CD4-positive, alpha-beta memory T cell (primary cell): ENCODE data around the gene TRAIP. TPM values are rescaled to one million over a fixed set of nuclear protein-coding genes. Genes with fewer than 3 reads are reported as not detected.

ENCODE experiments used
- CTCF ChIA-PET: fragments of 350-600 bp; sonication (Branson Sonifier 250); formaldehyde crosslinking; loops from one replicate; lab custom pipeline; 2021; ENCODE audit warnings: inconsistent platforms; ENCODE audit not compliant: partially characterized antibody; lab: Charles Lee
- POLR2A ChIA-PET: fragments of 350-600 bp; sonication (Branson Sonifier 250); formaldehyde crosslinking; loops from one replicate; lab custom pipeline; 2021; ENCODE audit not compliant: partially characterized antibody; lab: Charles Lee
- DNase-seq, 5 donors: peaks; one replicate each; pipeline versions ENCODE4 v3.0.0 to v3.0.0-alpha.2; 2020 to 2022; ENCODE audit warnings: mixed read lengths in 1 of 5
- H3K27ac ChIP-seq: one replicate; pipeline ENCODE4 v1.7.0; 2013; ENCODE audit warnings: low read depth, low read length
- H3K27me3 ChIP-seq: 2 replicates; pipeline ENCODE4 v1.7.0; 2013; ENCODE audit warnings: mild to moderate bottlenecking, low read length, moderate library complexity; ENCODE audit not compliant: insufficient read depth
- H3K36me3 ChIP-seq: 2 replicates; pipeline ENCODE4 v1.7.0; 2013; ENCODE audit warnings: mild to moderate bottlenecking, low read length, moderate library complexity; ENCODE audit not compliant: insufficient read depth
- H3K4me1 ChIP-seq: 2 replicates; pipeline ENCODE4 v1.7.0; 2013; ENCODE audit warnings: mild to moderate bottlenecking, low read length, moderate library complexity; ENCODE audit not compliant: insufficient read depth
- H3K4me3 ChIP-seq, 2 donors: one replicate each; pipeline ENCODE4 v1.7.0; 2013; ENCODE audit warnings: low read length in 2 of 2, mild to moderate bottlenecking in 1 of 2
- H3K9me3 ChIP-seq, 2 donors: one replicate each; pipeline ENCODE4 v1.7.0; 2013; ENCODE audit warnings: low read length in 2 of 2, control low read depth in 1 of 2; ENCODE audit not compliant: control insufficient read depth in 1 of 2
- H3K27ac Mint-ChIP-seq, 7 donors: one replicate each; pipeline ENCODE4 v1.8.0; 2020 to 2021; ENCODE audit warnings: mixed read lengths in 7 of 7, mild to moderate bottlenecking in 6 of 7, inconsistent platforms in 3 of 7, moderate library complexity in 3 of 7
- H3K27me3 Mint-ChIP-seq, 2 donors: one replicate each; pipeline ENCODE4 v1.8.0; 2020 to 2021; ENCODE audit warnings: mixed read lengths in 2 of 2
- H3K36me3 Mint-ChIP-seq, 2 donors: one replicate each; pipeline ENCODE4 v1.8.0; 2020 to 2021; ENCODE audit warnings: mixed read lengths in 2 of 2, inconsistent platforms in 1 of 2, mild to moderate bottlenecking in 1 of 2
- H3K4me1 Mint-ChIP-seq, 4 donors: one replicate each; pipeline ENCODE4 v1.8.0; 2020 to 2021; ENCODE audit warnings: mixed read lengths in 4 of 4, mild to moderate bottlenecking in 1 of 4
- H3K4me3 Mint-ChIP-seq, 8 donors: one replicate each; pipeline ENCODE4 v1.8.0; 2020 to 2021; ENCODE audit warnings: mixed read lengths in 8 of 8, mild to moderate bottlenecking in 7 of 8, moderate library complexity in 6 of 8, inconsistent platforms in 3 of 8
- H3K9me3 Mint-ChIP-seq, 8 donors: one replicate each; pipeline ENCODE4 v1.8.0; 2020 to 2021; ENCODE audit warnings: mixed read lengths in 8 of 8, mild to moderate bottlenecking in 5 of 8, inconsistent platforms in 3 of 8, moderate library complexity in 1 of 8
- intact Hi-C: fragments of 100-400 bp; cut with micrococcal nuclease; formaldehyde crosslinking; loops from one replicate; pipeline ENCODE4 v1.15.1; 2023
- polyA plus RNA-seq, 2 donors: library from polyadenylated mRNA; unstranded; fragments of 300-500 nt; fragmentation: Illumina TruSeq; gene quantifications; one replicate each; pipeline ENCODE4 v1.2.3, GENCODE V29; 2021
- total RNA-seq, 2 experiments: library from RNA; stranded (reverse); gene quantifications; one replicate each; pipeline ENCODE4 v1.2.3, GENCODE V29; 2021

TRAIP gene
- total and polyA plus RNA-seq, 4 experiments from 2014 or later = 1.0 to 6.7 (median 3.2) TPM

GRCh38 chr3:49806850-49807249, 49.5 kb downstream of the TRAIP start:
- H3K27ac Mint-ChIP-seq = peak overlapping the region in 4 of 7 donors; percentile 55 to 74 (median 64)
- no peaks in the 10 kb centered on the region for H3K9me3 Mint-ChIP-seq
- POLR2A ChIA-PET = interaction anchor here (0.8 to 8.8 kb wide), 2 partner anchors 32 to 87 kb away, joined by 3 to 121 read pairs; no protein-coding TSS in a partner anchor
- Histone ChIP-seq H3K4me3 (no peak overlapping the region), H3K27ac (no peak overlapping the region), H3K27me3 (no peaks in the 10 kb centered on the region), H3K9me3 (no peaks in the 10 kb centered on the region), H3K36me3 (peaks cover 33% of the 10 kb centered on the region), H3K4me1 (peaks cover 38% of the 10 kb centered on the region)
- peaks cover 18 to 70% (median 42%) of the 10 kb centered on the region in 4 donors for H3K4me1 Mint-ChIP-seq
- intact Hi-C loops = no loop called here
- CTCF ChIA-PET = interaction anchor here (14.9 kb wide), 1 partner anchor 32 kb away, joined by 310 read pairs; no protein-coding TSS in a partner anchor
- DNase-seq = no peak
- peak overlapping the region in 2 of 8 donors; percentile 10 to 27 for H3K4me3 Mint-ChIP-seq
- peaks cover 0 to 4% of the 10 kb centered on the region in 2 donors for H3K27me3 Mint-ChIP-seq
- H3K36me3 Mint-ChIP-seq = peaks cover 17 to 45% of the 10 kb centered on the region in 2 donors

GRCh38 chr3:49805897-49806701, 50.3 kb downstream of the TRAIP start:
- Histone ChIP-seq H3K36me3 (peaks cover 25% of the 10 kb centered on the region), H3K9me3 (no peaks in the 10 kb centered on the region), H3K4me3 (no peak overlapping the region), H3K4me1 (peaks cover 36% of the 10 kb centered on the region), H3K27me3 (no peaks in the 10 kb centered on the region), H3K27ac (no peak overlapping the region)
- intact Hi-C loops = no loop called here
- Mint-ChIP-seq H3K27ac (peak overlapping the region in 6 of 7 donors; percentile 47 to 78 (median 64)), H3K9me3 (peaks cover 0 to 2% (median 0%) of the 10 kb centered on the region in 8 donors), H3K4me1 (peaks cover 18 to 63% (median 40%) of the 10 kb centered on the region in 4 donors), H3K36me3 (peaks cover 10 to 39% of the 10 kb centered on the region in 2 donors), H3K27me3 (peaks cover 0 to 4% of the 10 kb centered on the region in 2 donors), H3K4me3 (peak overlapping the region in 3 of 8 donors; percentile 8 to 66 (median 10))
- POLR2A ChIA-PET = interaction anchor here (0.8 to 8.8 kb wide), 4 partner anchors 7 to 86 kb away, joined by 3 to 121 read pairs (median 66); partner anchors contain the start of genes IP6K1 and UBA7
- no peak for DNase-seq
- CTCF ChIA-PET = interaction anchor here (0.8 to 14.9 kb wide), 3 partner anchors 7 to 33 kb away, joined by 3 to 310 read pairs (median 4); partner anchors contain the start of gene UBA7

DNA sequence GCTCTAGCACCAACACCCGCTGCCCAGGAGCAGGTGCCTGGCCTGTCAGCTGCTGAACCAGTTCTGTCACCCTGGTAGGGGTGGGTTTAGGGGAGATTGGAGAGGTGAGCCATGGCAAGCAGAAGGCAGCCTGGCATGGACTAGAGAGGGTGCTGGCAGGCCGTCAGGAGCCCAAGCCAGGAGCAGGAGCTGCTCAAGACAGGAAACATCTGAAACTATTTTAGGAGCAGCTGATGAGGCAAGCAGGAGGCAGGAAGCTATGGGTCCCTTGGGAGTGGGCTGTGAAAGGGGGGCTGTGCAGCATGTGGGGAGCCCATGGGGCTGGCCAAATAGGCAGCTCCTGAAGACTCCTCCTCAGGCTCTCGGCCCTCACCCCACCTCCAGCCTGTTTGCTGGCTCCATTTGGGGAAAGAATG, 51.0 kb downstream of the TRAIP start:
- intact Hi-C loops = no loop called here
- no peaks in the 10 kb centered on the region for H3K27me3 ChIP-seq

DNA sequence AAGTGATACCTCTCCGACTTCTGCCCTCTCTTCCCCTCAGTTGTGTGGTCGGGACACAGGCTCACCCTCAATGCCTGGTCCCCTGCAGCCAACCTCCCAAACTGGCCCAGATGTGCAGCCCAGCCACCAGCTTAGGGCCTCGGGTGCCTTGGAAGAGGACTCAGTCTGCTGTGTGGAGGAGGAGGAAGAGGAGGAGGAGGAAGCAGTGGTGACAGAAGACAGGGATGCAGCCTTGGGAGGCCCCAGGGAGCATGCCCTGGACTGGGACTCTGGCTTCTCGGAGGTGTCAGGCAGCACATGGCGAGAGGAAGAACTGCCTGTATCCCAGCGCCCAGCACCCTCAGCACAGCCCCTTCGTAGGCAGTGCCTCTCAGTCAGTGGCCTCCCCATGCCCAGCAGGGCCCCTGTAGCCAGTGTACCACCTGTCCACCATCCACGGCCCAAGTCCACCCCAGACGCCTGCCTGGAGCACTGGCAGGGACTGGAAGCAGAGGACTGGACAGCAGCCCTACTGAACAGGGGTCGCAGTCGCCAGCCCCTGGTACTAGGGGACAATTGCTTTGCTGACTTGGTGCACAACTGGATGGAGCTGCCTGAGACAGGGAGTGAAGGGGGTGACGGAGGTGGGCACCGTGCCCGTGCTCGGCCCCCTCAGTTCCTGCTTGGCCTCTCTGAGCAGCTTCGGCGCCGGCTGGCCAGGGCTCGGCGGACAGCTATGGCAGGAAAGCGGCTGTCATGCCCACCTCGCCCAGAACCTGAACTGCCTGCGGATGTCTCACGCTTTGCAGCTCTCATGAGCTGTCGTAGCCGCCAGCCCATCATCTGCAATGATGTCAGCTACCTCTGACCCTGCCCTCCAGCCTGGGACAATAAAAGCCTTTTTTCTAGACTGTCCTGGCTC, 52.0 kb downstream of the TRAIP start:
- H3K27me3 ChIP-seq = no peaks in the 10 kb centered on the region
- Mint-ChIP-seq H3K4me1 (peaks cover 18 to 60% (median 37%) of the 10 kb centered on the region in 4 donors), H3K27me3 (peaks cover 0 to 4% of the 10 kb centered on the region in 2 donors), H3K27ac (peak overlapping the region in 6 of 7 donors; percentile 13 to 93 (median 78)), H3K4me3 (peak overlapping the region; percentile 76 to 92 (median 82)), H3K9me3 (peaks cover 0 to 2% (median 0%) of the 10 kb centered on the region in 8 donors), H3K36me3 (peaks cover 4 to 25% of the 10 kb centered on the region in 2 donors)
- H3K4me1 ChIP-seq = peaks cover 36% of the 10 kb centered on the region
- no peak overlapping the region for H3K4me3 ChIP-seq
- intact Hi-C loops = no loop called here
- no peaks in the 10 kb centered on the region for H3K9me3 ChIP-seq
- DNase-seq = no peak
- CTCF ChIA-PET = interaction anchor here (1.0 to 14.9 kb wide), 8 partner anchors 9 to 265 kb away, joined by 3 to 310 read pairs (median 6); partner anchors contain the start of gene UBA7
- POLR2A ChIA-PET = interaction anchor here (1.0 to 8.8 kb wide), 9 partner anchors 9 to 285 kb away, joined by 3 to 121 read pairs (median 12); partner anchors contain the start of genes AMIGO3, IP6K1, RBM5 and UBA7
- peaks cover 9% of the 10 kb centered on the region for H3K36me3 ChIP-seq
- peak overlapping the region; percentile 78 for H3K27ac ChIP-seq

More for the DNA sequence above, 51.0 kb downstream of the TRAIP start:
- Mint-ChIP-seq H3K27me3 (peaks cover 0 to 4% of the 10 kb centered on the region in 2 donors), H3K36me3 (peaks cover 7 to 33% of the 10 kb centered on the region in 2 donors), H3K27ac (peak overlapping the region in 6 of 7 donors; percentile 25 to 93 (median 66)), H3K4me1 (peaks cover 18 to 60% (median 40%) of the 10 kb centered on the region in 4 donors), H3K4me3 (peak overlapping the region in 3 of 8 donors; percentile 47 to 72 (median 66)), H3K9me3 (peaks cover 0 to 2% (median 0%) of the 10 kb centered on the region in 8 donors)
- ChIA-PET POLR2A (interaction anchor here (0.7 to 8.8 kb wide), 5 partner anchors 8 to 86 kb away, joined by 3 to 121 read pairs (median 46); partner anchors contain the start of genes AMIGO3, IP6K1 and UBA7), CTCF (interaction anchor here (1.0 to 14.9 kb wide), 4 partner anchors 8 to 101 kb away, joined by 4 to 310 read pairs (median 4); partner anchors contain the start of gene UBA7)
- no peak overlapping the region for H3K4me3 ChIP-seq
- H3K27ac ChIP-seq = no peak overlapping the region
- no peak for DNase-seq
- H3K36me3 ChIP-seq = peaks cover 18% of the 10 kb centered on the region
- peaks cover 36% of the 10 kb centered on the region for H3K4me1 ChIP-seq
- no peaks in the 10 kb centered on the region for H3K9me3 ChIP-seq

DNA sequence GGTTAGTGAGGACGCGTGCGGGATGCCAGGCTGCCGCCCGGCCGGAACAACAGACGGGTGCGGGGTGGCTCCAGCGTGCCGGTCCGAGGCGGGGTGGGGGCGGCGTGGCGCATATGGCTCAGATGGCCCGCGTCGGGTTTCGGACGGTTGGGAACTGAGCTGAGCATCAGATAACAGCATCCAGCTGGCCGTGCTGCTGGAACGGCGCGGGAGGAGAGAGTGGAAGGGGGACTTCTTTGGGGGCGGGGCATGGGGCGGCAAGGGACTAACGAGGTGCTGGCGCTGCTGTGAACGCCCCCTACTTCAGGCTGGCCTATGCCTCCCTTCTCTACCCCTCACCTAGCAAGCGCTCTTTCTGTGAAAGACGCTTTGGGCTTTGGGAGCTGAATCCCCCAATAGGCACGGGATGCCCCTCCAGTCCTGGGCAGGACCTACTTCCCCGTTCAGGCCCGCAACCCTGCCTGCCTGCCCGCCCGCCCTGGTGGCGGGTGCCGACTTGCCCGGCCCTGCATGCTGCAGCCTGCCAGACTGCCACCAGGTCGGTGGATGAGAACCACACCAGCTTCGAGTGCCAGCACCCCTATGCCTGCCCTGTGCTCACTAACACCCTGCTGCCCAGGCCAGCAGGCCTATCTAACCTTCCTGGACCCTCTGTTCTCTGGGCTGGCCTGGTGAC, 52.8 kb downstream of the TRAIP start:
- H3K27me3 Mint-ChIP-seq = peaks cover 0 to 4% of the 10 kb centered on the region in 2 donors
- H3K4me3 Mint-ChIP-seq = peak overlapping the region; percentile 76 to 92 (median 82)
- Histone ChIP-seq H3K9me3 (no peaks in the 10 kb centered on the region), H3K4me3 (peak overlapping the region; percentile 47 to 74), H3K27ac (peak overlapping the region; percentile 78), H3K36me3 (peaks cover under 1% of the 10 kb centered on the region), H3K27me3 (no peaks in the 10 kb centered on the region), H3K4me1 (peaks cover 36% of the 10 kb centered on the region)
- peaks cover 0 to 2% (median 0%) of the 10 kb centered on the region in 8 donors for H3K9me3 Mint-ChIP-seq
- intact Hi-C loops = loop anchor here (1.0 to 2.0 kb wide), 3 partner anchors 10 to 285 kb away; partner anchors contain the start of genes AMIGO3, RBM5 and UBA7
- POLR2A ChIA-PET = interaction anchor here (0.6 to 8.8 kb wide), 20 partner anchors 10 to 534 kb away, joined by 3 to 121 read pairs (median 6); partner anchors contain the start of genes AMIGO3, IP6K1, MON1A and RBM5
- H3K4me1 Mint-ChIP-seq = peaks cover 18 to 57% (median 37%) of the 10 kb centered on the region in 4 donors
- DNase-seq = peak; percentile 43 to 70 (median 46)
- H3K36me3 Mint-ChIP-seq = peaks cover 3 to 17% of the 10 kb centered on the region in 2 donors
- H3K27ac Mint-ChIP-seq = peak overlapping the region; percentile 67 to 91 (median 81)
- CTCF ChIA-PET = interaction anchor here (0.6 to 14.9 kb wide), 15 partner anchors 8 to 264 kb away, joined by 3 to 310 read pairs (median 7); partner anchors contain the start of genes AMIGO3, IP6K1 and UBA7
